HepG2 (cell line): Measurements from ENCODE around the gene RGS19. TPM values are rescaled to one million over a fixed set of nuclear protein-coding genes. Genes with fewer than 3 reads are reported as not detected.

ENCODE experiments used
- CBX2 ChIP-seq, 2 experiments: fragments of 200-600 bp in 1 of 2; sonication (generic); formaldehyde crosslinking in 1 of 2; IDR thresholded peaks; 2 replicates each; pipeline versions ENCODE4 v1.7.0 to v1.8.1; 2018 to 2022; ENCODE audit warnings: low read depth in 2 of 2, low read length in 1 of 2, mild to moderate bottlenecking in 1 of 2, missing genetic modification reagents in 1 of 2
- FOXM1 ChIP-seq: sonication (generic); formaldehyde crosslinking; IDR thresholded peaks from 2 replicates; pipeline ENCODE4 v1.5.0; 2020; ENCODE audit warnings: missing genetic modification reagents
- HNF4A ChIP-seq: sonication (generic); formaldehyde crosslinking; IDR thresholded peaks from 2 replicates; pipeline ENCODE4 v1.4.0; 2020; ENCODE audit warnings: missing genetic modification reagents
- MYNN ChIP-seq: sonication (generic); formaldehyde crosslinking; IDR thresholded peaks from 2 replicates; pipeline ENCODE4 v1.4.0; 2020; ENCODE audit warnings: mild to moderate bottlenecking, low read depth, missing genetic modification reagents
- NFRKB ChIP-seq: fragments of 450-650 bp; IDR thresholded peaks from 2 replicates; pipeline ENCODE4 v1.6.1; 2017
- NONO ChIP-seq, 2 experiments: fragments of 450-650 bp in 1 of 2; sonication (generic) in 1 of 2; formaldehyde crosslinking in 1 of 2; IDR thresholded peaks in 1 of 2; conservative IDR thresholded peaks in 1 of 2; 2 replicates each; pipeline versions ENCODE4 v1.6.1 to v1.8.0; 2017 to 2022; ENCODE audit warnings: mild to moderate bottlenecking in 1 of 2, missing genetic modification reagents in 1 of 2, moderate library complexity in 1 of 2
- NR1H2 ChIP-seq: sonication (generic); formaldehyde crosslinking; IDR thresholded peaks from 2 replicates; pipeline ENCODE4 v1.8.1; 2022; ENCODE audit warnings: low read depth, missing genetic modification reagents, borderline replicate concordance
- RAD51 ChIP-seq: fragments of 450-650 bp; IDR thresholded peaks from 2 replicates; pipeline ENCODE4 v1.6.1; 2016; ENCODE audit warnings: borderline replicate concordance
- SMYD3 ChIP-seq: sonication (generic); formaldehyde crosslinking; IDR thresholded peaks from 2 replicates; pipeline ENCODE4 v1.8.1; 2023; ENCODE audit warnings: mild to moderate bottlenecking, missing genetic modification reagents
- SSRP1 ChIP-seq: IDR thresholded peaks from 2 replicates; pipeline ENCODE4 v1.6.1; 2016; ENCODE audit warnings: control low read depth
- TIGD3 ChIP-seq: sonication (generic); formaldehyde crosslinking; IDR thresholded peaks from 2 replicates; pipeline ENCODE4 v1.5.1; 2020; ENCODE audit warnings: mild to moderate bottlenecking, missing genetic modification reagents, borderline replicate concordance
- XRCC5 ChIP-seq: fragments of 200-400 bp; formaldehyde crosslinking; optimal IDR thresholded peaks from 2 replicates; pipeline ENCODE3; 2017; ENCODE audit warnings: mild to moderate bottlenecking, low read length
- ZBTB7A ChIP-seq: sonication (generic); formaldehyde crosslinking; IDR thresholded peaks from 2 replicates; pipeline ENCODE4 v1.8.0; 2022; ENCODE audit warnings: mild to moderate bottlenecking, missing genetic modification reagents
- ZFP37 ChIP-seq: sonication (generic); formaldehyde crosslinking; IDR thresholded peaks from 2 replicates; pipeline ENCODE4 v1.4.0; 2020; ENCODE audit warnings: missing genetic modification reagents, borderline replicate concordance
- ZNF20 ChIP-seq: sonication (generic); formaldehyde crosslinking; IDR thresholded peaks from 2 replicates; pipeline ENCODE4 v1.4.0; 2020; ENCODE audit warnings: mild to moderate bottlenecking, moderate library complexity, missing genetic modification reagents
- ZNF790 ChIP-seq: sonication (generic); formaldehyde crosslinking; IDR thresholded peaks from 2 replicates; pipeline ENCODE4 v1.8.0; 2022; ENCODE audit warnings: missing genetic modification reagents, mild to moderate bottlenecking, borderline replicate concordance
- ZNF878 ChIP-seq: sonication (generic); formaldehyde crosslinking; IDR thresholded peaks from 2 replicates; pipeline ENCODE4 v1.8.1; 2023; ENCODE audit warnings: mild to moderate bottlenecking, missing genetic modification reagents, moderate library complexity
- polyA plus RNA-seq, 8 experiments: library from polyadenylated mRNA; depleted of rRNA in 3 of 8; stranded (reverse) in 7 of 8; unstranded in 1 of 8; fragments of >200 nt; fragmentation: Illumina TruSeq in 4 of 8; extraction: Trizol in 4 of 8; gene quantifications; 2 replicates each; pipeline versions ENCODE4 v1.2.1 to v1.2.3, GENCODE V29; 2011 to 2016; ENCODE audit warnings: low read depth in 4 of 8, missing spikeins in 1 of 8, mixed read lengths in 1 of 8; ENCODE audit not compliant: insufficient read depth in 1 of 8
- total RNA-seq, 5 experiments: library from RNA; depleted of rRNA; stranded (reverse); fragments of >200 nt; fragmentation: Illumina TruSeq; extraction: Trizol; gene quantifications; 2 replicates each; pipeline ENCODE4 v1.2.3, GENCODE V29; 2016; ENCODE audit warnings: low read depth in 1 of 5
- TF ChIP-seq, protein P1 (sequence below): IDR thresholded peaks from 2 replicates; pipeline ENCODE4 v1.6.1; 2016; ENCODE audit warnings: low read depth, missing genetic modification reagents, missing compliant biosample characterization
- TF ChIP-seq, protein P2 (sequence below): sonication (generic); formaldehyde crosslinking; IDR thresholded peaks from 2 replicates; pipeline ENCODE4 v1.4.0; 2020; ENCODE audit warnings: missing genetic modification reagents; ENCODE audit errors: not compliant biosample characterization

RGS19 gene
- total and polyA plus RNA-seq, 2 of the 13 experiments (the other 11 are each of a cell fraction or from before 2014, with no cell fraction given) = 10.7 to 11.9 TPM

GRCh38 chr20:64042054-64042781 lies 37.1 kb downstream of the RGS19 start (continued):
- TF ChIP-seq MYNN (CRISPR knock-in tag) (peak; percentile 49; the same call in 1 of the 2 replicates), HNF4A (CRISPR knock-in tag) (no peak), ZNF790 (peak; percentile 89), NFRKB (no peak), NR1H2 (CRISPR knock-in tag) (0 out of 2 replicates have a peak, but pooled peaks have one; percentile 48), FOXM1 (no peak), SMYD3 (CRISPR knock-in tag) (no peak), RAD51 (no peak), ZNF20 (CRISPR knock-in tag) (no peak), ZFP37 (CRISPR knock-in tag) (no peak), ZBTB7A (CRISPR knock-in tag) (peak; percentile 81), SSRP1 (CRISPR knock-in tag) (peak; percentile 96), ZNF878 (CRISPR knock-in tag) (peak; percentile 58; the same call in 1 of the 2 replicates), TIGD3 (no peak; the same call in 1 of the 2 replicates), NONO (IDR thresholded peaks at IDR 0.05) (no peak), NONO (CRISPR knock-in tag; conservative IDR thresholded peaks at IDR 0.05) (0 out of 2 replicates have a peak, but pooled peaks have one; percentile 56), XRCC5 (no peak), CBX2 (IDR thresholded peaks at IDR 0.05; ENCODE audit: low read depth, low read length) (no peak), CBX2 (CRISPR knock-in tag; IDR thresholded peaks at IDR 0.05; ENCODE audit: low read depth) (no peak)
- TF ChIP-seq, protein P1, sequence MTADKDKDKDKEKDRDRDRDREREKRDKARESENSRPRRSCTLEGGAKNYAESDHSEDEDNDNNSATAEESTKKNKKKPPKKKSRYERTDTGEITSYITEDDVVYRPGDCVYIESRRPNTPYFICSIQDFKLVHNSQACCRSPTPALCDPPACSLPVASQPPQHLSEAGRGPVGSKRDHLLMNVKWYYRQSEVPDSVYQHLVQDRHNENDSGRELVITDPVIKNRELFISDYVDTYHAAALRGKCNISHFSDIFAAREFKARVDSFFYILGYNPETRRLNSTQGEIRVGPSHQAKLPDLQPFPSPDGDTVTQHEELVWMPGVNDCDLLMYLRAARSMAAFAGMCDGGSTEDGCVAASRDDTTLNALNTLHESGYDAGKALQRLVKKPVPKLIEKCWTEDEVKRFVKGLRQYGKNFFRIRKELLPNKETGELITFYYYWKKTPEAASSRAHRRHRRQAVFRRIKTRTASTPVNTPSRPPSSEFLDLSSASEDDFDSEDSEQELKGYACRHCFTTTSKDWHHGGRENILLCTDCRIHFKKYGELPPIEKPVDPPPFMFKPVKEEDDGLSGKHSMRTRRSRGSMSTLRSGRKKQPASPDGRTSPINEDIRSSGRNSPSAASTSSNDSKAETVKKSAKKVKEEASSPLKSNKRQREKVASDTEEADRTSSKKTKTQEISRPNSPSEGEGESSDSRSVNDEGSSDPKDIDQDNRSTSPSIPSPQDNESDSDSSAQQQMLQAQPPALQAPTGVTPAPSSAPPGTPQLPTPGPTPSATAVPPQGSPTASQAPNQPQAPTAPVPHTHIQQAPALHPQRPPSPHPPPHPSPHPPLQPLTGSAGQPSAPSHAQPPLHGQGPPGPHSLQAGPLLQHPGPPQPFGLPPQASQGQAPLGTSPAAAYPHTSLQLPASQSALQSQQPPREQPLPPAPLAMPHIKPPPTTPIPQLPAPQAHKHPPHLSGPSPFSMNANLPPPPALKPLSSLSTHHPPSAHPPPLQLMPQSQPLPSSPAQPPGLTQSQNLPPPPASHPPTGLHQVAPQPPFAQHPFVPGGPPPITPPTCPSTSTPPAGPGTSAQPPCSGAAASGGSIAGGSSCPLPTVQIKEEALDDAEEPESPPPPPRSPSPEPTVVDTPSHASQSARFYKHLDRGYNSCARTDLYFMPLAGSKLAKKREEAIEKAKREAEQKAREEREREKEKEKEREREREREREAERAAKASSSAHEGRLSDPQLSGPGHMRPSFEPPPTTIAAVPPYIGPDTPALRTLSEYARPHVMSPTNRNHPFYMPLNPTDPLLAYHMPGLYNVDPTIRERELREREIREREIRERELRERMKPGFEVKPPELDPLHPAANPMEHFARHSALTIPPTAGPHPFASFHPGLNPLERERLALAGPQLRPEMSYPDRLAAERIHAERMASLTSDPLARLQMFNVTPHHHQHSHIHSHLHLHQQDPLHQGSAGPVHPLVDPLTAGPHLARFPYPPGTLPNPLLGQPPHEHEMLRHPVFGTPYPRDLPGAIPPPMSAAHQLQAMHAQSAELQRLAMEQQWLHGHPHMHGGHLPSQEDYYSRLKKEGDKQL (CRISPR knock-in tag) = no peak
- TF ChIP-seq, protein P2, sequence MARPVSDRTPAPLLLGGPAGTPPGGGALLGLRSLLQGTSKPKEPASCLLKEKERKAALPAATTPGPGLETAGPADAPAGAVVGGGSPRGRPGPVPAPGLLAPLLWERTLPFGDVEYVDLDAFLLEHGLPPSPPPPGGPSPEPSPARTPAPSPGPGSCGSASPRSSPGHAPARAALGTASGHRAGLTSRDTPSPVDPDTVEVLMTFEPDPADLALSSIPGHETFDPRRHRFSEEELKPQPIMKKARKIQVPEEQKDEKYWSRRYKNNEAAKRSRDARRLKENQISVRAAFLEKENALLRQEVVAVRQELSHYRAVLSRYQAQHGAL = no peak
